HepG2 (cell line): Measurements from ENCODE around the gene METTL25. TPM values are rescaled to one million over a fixed set of nuclear protein-coding genes. Genes with fewer than 3 reads are reported as not detected.
A peak's percentile ranks its signal among the peaks of the same experiment; 100 is the strongest.

Source experiments
- CCDC6 ChIP-seq: sonication (generic); formaldehyde crosslinking; IDR thresholded peaks from 2 replicates; pipeline ENCODE4 v1.8.1; 2022; ENCODE audit warnings: mild to moderate bottlenecking, missing genetic modification reagents, moderate library complexity
- CEBPB ChIP-seq: IDR thresholded peaks from 2 replicates; pipeline ENCODE4 v1.6.1; 2011; ENCODE audit warnings: low read depth, low read length, improper control_type of control experiment, borderline replicate concordance
- EEA1 ChIP-seq: sonication (generic); formaldehyde crosslinking; IDR thresholded peaks from 2 replicates; pipeline ENCODE4 v1.5.1; 2020; ENCODE audit warnings: mild to moderate bottlenecking, missing genetic modification reagents, borderline replicate concordance
- ETV5 ChIP-seq: IDR thresholded peaks from 2 replicates; pipeline ENCODE4 v1.6.1; 2018; ENCODE audit warnings: missing biosample characterization, missing genetic modification reagents, inconsistent platforms, borderline replicate concordance
- IKZF5 ChIP-seq: IDR thresholded peaks from 2 replicates; pipeline ENCODE4 v1.6.1; 2018; ENCODE audit warnings: missing genetic modification reagents, mild to moderate bottlenecking, missing compliant biosample characterization
- MLLT10 ChIP-seq: sonication (generic); formaldehyde crosslinking; IDR thresholded peaks from 2 replicates; pipeline ENCODE4 v1.4.0; 2020; ENCODE audit warnings: missing genetic modification reagents
- NFE2L1 ChIP-seq: sonication (generic); formaldehyde crosslinking; IDR thresholded peaks from 2 replicates; pipeline ENCODE4 v1.4.0; 2020; ENCODE audit warnings: missing genetic modification reagents, mild to moderate bottlenecking, borderline replicate concordance
- PHF20 ChIP-seq: sonication (generic); formaldehyde crosslinking; IDR thresholded peaks from 2 replicates; pipeline ENCODE4 v1.5.0; 2020; ENCODE audit warnings: mild to moderate bottlenecking, missing genetic modification reagents
- PRPF4 ChIP-seq: fragments of 200-400 bp; formaldehyde crosslinking; IDR thresholded peaks from 2 replicates; pipeline ENCODE4 v1.6.1; 2016; ENCODE audit warnings: low read length, low read depth; ENCODE audit not compliant: poor library complexity, severe bottlenecking
- REPIN1 ChIP-seq: sonication (generic); formaldehyde crosslinking; IDR thresholded peaks from 2 replicates; pipeline ENCODE4 v1.8.0; 2022; ENCODE audit warnings: missing genetic modification reagents, low read depth, mild to moderate bottlenecking, borderline replicate concordance
- TP53 ChIP-seq: sonication (generic); formaldehyde crosslinking; conservative IDR thresholded peaks from 2 replicates; pipeline ENCODE4 v1.4.0; 2020; ENCODE audit warnings: missing genetic modification reagents
- ZFP36L2 ChIP-seq: sonication (generic); formaldehyde crosslinking; IDR thresholded peaks from 2 replicates; pipeline ENCODE4 v1.4.0; 2020; ENCODE audit warnings: missing genetic modification reagents
- ZNF124 ChIP-seq: sonication (generic); formaldehyde crosslinking; IDR thresholded peaks from 2 replicates; pipeline ENCODE4 v1.4.0; 2020; ENCODE audit warnings: missing genetic modification reagents
- ZNF646 ChIP-seq: sonication (generic); formaldehyde crosslinking; IDR thresholded peaks from 2 replicates; pipeline ENCODE4 v1.9.0; 2021; ENCODE audit warnings: mild to moderate bottlenecking, missing genetic modification reagents
- ZNF746 ChIP-seq: sonication (generic); formaldehyde crosslinking; IDR thresholded peaks from 2 replicates; pipeline ENCODE4 v1.8.0; 2022; ENCODE audit warnings: mild to moderate bottlenecking, missing genetic modification reagents
- ZNF761 ChIP-seq: sonication (generic); formaldehyde crosslinking; conservative IDR thresholded peaks from 2 replicates; pipeline ENCODE4 v1.4.0; 2020; ENCODE audit warnings: mild to moderate bottlenecking, missing genetic modification reagents
- ZNF792 ChIP-seq: IDR thresholded peaks from 2 replicates; pipeline ENCODE4 v1.6.1; 2016
- polyA plus RNA-seq, 8 experiments: library from polyadenylated mRNA; depleted of rRNA in 3 of 8; stranded (reverse) in 7 of 8; unstranded in 1 of 8; fragments of >200 nt; fragmentation: Illumina TruSeq in 4 of 8; extraction: Trizol in 4 of 8; gene quantifications; 2 replicates each; pipeline versions ENCODE4 v1.2.1 to v1.2.3, GENCODE V29; 2011 to 2016; ENCODE audit warnings: low read depth in 4 of 8, missing spikeins in 1 of 8, mixed read lengths in 1 of 8; ENCODE audit not compliant: insufficient read depth in 1 of 8
- total RNA-seq, 5 experiments: library from RNA; depleted of rRNA; stranded (reverse); fragments of >200 nt; fragmentation: Illumina TruSeq; extraction: Trizol; gene quantifications; 2 replicates each; pipeline ENCODE4 v1.2.3, GENCODE V29; 2016; ENCODE audit warnings: low read depth in 1 of 5
- TF ChIP-seq, protein P1 (sequence below): sonication (generic); formaldehyde crosslinking; IDR thresholded peaks from 2 replicates; pipeline ENCODE4 v1.5.0; 2020; ENCODE audit warnings: missing genetic modification reagents
- TF ChIP-seq, protein P2 (sequence below): sonication (generic); formaldehyde crosslinking; conservative IDR thresholded peaks from 2 replicates; pipeline ENCODE4 v1.5.0; 2020; ENCODE audit warnings: missing genetic modification reagents
- TF ChIP-seq, protein P3 (sequence below): sonication (generic); formaldehyde crosslinking; IDR thresholded peaks from 2 replicates; pipeline ENCODE4 v1.5.1; 2020; ENCODE audit warnings: mild to moderate bottlenecking, moderate library complexity, missing genetic modification reagents

METTL25 gene
- total and polyA plus RNA-seq, 2 of the 13 experiments (the other 11 are each of a cell fraction or from before 2014, with no cell fraction given): 2.2 to 7.8 TPM

- peak; percentile 64; the same call in 1 of the 2 replicates for TF ChIP-seq ETV5 (CRISPR knock-in tag)
- no peak for TF ChIP-seq REPIN1 (CRISPR knock-in tag)
- TF ChIP-seq ZNF124: no peak
- no peak for TF ChIP-seq ZNF761
- no peak for TF ChIP-seq ZNF746
- TF ChIP-seq, protein P1, sequence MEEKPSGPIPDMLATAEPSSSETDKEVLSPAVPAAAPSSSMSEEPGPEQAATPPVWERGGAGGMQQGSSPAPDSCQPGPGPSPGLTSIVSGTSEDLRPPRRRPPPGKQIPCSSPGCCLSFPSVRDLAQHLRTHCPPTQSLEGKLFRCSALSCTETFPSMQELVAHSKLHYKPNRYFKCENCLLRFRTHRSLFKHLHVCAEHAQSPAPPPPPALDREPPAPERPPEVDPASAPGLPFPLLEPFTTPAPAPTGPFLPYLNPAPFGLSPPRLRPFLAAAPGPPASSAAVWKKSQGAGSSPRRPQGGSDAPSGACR (CRISPR knock-in tag): no peak
- no peak for TF ChIP-seq NFE2L1 (CRISPR knock-in tag)
- no peak for TF ChIP-seq ZFP36L2 (CRISPR knock-in tag)
- peak; percentile 33; the same call in 1 of the 2 replicates for TF ChIP-seq CEBPB
- no peak for TF ChIP-seq PHF20 (CRISPR knock-in tag)
- TF ChIP-seq CCDC6 (CRISPR knock-in tag): no peak
- no peak for TF ChIP-seq TP53 (CRISPR knock-in tag)
- TF ChIP-seq EEA1 (CRISPR knock-in tag): no peak
- TF ChIP-seq ZNF646 (CRISPR knock-in tag): no peak
- no peak for TF ChIP-seq PRPF4
- no peak for TF ChIP-seq IKZF5 (CRISPR knock-in tag)
- TF ChIP-seq, protein P2, sequence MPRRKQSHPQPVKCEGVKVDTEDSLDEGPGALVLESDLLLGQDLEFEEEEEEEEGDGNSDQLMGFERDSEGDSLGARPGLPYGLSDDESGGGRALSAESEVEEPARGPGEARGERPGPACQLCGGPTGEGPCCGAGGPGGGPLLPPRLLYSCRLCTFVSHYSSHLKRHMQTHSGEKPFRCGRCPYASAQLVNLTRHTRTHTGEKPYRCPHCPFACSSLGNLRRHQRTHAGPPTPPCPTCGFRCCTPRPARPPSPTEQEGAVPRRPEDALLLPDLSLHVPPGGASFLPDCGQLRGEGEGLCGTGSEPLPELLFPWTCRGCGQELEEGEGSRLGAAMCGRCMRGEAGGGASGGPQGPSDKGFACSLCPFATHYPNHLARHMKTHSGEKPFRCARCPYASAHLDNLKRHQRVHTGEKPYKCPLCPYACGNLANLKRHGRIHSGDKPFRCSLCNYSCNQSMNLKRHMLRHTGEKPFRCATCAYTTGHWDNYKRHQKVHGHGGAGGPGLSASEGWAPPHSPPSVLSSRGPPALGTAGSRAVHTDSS (CRISPR knock-in tag): no peak
- TF ChIP-seq, protein P3, sequence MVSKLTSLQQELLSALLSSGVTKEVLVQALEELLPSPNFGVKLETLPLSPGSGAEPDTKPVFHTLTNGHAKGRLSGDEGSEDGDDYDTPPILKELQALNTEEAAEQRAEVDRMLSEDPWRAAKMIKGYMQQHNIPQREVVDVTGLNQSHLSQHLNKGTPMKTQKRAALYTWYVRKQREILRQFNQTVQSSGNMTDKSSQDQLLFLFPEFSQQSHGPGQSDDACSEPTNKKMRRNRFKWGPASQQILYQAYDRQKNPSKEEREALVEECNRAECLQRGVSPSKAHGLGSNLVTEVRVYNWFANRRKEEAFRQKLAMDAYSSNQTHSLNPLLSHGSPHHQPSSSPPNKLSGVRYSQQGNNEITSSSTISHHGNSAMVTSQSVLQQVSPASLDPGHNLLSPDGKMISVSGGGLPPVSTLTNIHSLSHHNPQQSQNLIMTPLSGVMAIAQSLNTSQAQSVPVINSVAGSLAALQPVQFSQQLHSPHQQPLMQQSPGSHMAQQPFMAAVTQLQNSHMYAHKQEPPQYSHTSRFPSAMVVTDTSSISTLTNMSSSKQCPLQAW: no peak
- no peak for TF ChIP-seq MLLT10
- no peak for TF ChIP-seq ZNF792 (CRISPR knock-in tag)
These were observed 43.9 kb upstream of the METTL25 start (continued) for GRCh38 chr12:82314406-82314892.
